22Rv1 (cell line): Measurements from ENCODE around the gene CTNND2.
"Not testable (repeated sequence)": the region's sequence is repeated elsewhere in the genome, so short reads cannot be mapped to it uniquely, and the experiment has no call there.

Source experiments
- H3K27ac ChIP-seq: fragments of 450-650 bp; 2 replicates; pipeline ENCODE4 v1.5.1; 2017
- ZFX ChIP-seq: fragments of 450-650 bp; IDR thresholded peaks from 2 replicates; pipeline ENCODE4 v1.6.1; 2017; ENCODE audit warnings: antibody characterized with exemption, borderline replicate concordance
- TF ChIP-seq, protein P1 (sequence below): fragments of 450-650 bp; IDR thresholded peaks from 2 replicates; pipeline ENCODE4 v1.5.1; 2017; ENCODE audit warnings: mild to moderate bottlenecking

CTNND2 gene

DNA sequence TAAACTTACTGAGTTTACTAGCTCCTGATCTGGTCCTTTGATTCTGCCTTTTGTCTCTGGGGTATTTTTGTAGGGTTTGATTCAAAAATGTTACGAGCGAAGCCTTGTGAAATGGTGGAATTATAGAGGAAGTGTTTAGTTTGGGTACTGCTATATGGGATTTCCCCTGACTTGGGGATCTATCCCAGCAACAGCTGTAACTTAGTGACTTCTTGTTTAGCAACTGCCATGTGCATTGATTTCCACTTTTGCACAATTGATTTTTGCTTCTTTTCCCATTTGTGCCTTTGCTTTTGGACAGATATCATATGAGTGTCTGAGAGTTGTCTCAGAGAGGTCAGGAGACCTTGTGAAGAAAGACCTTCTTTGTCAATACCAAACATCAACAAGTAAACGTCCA lies 894.7 kb downstream of the CTNND2 start:
- no peak for TF ChIP-seq ZFX
- TF ChIP-seq, protein P1, sequence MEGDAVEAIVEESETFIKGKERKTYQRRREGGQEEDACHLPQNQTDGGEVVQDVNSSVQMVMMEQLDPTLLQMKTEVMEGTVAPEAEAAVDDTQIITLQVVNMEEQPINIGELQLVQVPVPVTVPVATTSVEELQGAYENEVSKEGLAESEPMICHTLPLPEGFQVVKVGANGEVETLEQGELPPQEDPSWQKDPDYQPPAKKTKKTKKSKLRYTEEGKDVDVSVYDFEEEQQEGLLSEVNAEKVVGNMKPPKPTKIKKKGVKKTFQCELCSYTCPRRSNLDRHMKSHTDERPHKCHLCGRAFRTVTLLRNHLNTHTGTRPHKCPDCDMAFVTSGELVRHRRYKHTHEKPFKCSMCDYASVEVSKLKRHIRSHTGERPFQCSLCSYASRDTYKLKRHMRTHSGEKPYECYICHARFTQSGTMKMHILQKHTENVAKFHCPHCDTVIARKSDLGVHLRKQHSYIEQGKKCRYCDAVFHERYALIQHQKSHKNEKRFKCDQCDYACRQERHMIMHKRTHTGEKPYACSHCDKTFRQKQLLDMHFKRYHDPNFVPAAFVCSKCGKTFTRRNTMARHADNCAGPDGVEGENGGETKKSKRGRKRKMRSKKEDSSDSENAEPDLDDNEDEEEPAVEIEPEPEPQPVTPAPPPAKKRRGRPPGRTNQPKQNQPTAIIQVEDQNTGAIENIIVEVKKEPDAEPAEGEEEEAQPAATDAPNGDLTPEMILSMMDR = no peak

DNA sequence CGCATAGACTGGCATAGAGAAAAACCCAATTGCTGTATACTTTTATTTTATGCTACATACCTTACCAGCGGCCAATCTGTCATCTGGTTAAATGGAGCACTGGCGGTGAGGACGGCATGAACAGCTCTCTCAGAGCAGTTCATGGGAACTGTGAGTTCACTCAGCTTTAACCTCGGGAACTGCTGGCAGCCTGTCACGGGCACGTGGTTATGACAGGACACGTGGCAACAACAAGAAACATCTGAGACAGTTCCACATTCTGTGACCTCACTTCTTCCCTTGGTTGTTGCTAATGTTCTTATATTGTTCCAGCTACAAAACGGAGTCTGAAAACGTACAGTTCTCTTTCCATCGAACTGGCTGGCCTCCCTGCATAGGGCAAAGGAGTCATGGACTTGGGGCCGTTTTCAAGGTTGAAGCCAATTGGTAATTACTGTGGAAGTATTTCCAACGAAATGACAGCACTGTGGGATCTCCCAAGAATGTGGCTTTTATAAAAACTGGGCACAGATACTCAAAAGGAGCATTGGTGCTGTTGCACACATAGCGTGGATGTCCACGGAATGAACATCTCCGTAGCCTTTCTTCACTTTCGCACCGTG lies 896.9 kb downstream of the CTNND2 start:
- TF ChIP-seq, protein P1 = no peak
- no peak for TF ChIP-seq ZFX
- no peak overlapping the region for H3K27ac ChIP-seq

More for the DNA sequence above, 894.7 kb downstream of the CTNND2 start:
- no peak overlapping the region for H3K27ac ChIP-seq

DNA sequence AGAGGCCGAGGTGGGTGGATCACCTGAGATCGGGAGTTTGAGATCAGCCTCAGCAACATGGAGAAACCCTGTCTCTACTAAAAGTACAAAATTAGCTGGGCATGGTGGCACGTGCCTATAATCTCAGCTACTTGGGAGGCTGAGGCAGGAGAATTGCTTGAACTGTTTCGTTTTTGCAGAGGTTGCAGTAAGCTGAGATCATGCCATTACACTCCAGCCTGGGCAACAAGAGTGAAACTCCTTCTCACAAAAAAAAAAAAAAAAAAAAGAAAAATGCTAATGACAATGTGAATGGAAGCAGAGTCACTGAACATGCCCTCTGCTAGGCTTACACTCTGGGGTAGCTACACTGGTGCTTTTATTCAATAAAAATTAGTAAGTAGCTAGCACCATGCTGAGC lies 899.7 kb downstream of the CTNND2 start:
- H3K27ac ChIP-seq = not testable (repeated sequence)

DNA sequence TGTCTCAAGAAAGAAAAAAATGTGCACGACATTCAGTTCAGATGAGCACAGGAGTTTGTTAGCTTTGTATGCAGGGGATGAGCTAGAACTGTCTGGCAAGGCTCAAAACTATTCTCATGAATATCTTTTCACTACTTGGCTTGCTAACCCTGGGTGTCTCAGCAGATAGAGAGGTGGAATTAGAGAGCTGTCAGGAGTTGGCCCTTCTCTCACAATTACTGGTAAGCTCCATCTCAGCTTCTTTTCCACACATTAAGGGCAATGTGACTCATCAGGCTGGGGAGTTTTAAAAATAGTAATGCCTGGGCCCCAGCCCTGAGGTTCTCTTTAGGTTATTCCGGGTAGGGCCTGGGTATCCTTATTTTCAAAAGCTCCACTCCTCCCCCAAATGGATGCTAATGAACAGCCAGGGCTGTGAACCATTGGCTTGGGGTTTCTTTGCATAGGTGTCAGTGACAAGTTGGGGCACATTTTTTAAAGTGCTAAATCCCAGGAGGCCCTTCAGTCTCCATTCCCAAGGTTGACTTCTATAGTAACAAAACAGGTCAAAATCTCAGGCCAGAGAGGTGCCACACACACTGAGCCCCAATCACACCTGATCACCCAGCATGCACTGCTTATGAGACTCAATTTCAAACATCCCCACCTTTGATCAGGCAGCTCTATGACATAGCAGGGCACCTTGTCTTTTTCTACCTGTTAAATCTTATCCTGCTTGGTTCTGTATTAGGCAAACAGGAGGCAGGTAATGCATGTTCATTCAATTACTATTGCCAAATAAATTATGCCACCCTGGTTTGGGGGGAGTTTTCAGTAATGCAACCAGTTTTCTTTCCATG lies 903.5 kb downstream of the CTNND2 start:
- TF ChIP-seq, protein P1 = no peak
- no peak for TF ChIP-seq ZFX
- no peak overlapping the region for H3K27ac ChIP-seq

DNA sequence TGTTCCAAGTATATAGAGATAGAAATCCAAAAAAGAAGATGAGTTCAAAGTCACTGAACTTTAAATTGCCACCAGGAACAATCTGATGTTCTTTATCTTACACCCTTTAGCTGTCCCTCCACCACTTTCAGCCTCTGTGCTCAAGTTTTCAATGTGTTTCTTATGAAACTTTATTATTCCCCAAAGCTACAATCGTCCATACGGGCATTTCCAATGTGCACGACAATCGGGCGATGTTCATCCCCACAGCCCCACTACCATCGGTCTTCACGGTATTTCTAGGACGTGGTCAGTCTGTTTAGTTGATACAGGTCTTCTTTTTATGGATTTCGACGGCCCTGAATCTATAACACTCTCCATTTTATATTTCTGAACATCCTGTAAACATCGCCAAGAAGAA lies 904.5 kb downstream of the CTNND2 start:
- H3K27ac ChIP-seq = no peak overlapping the region
- TF ChIP-seq ZFX = no peak
- TF ChIP-seq, protein P1 = no peak

DNA sequence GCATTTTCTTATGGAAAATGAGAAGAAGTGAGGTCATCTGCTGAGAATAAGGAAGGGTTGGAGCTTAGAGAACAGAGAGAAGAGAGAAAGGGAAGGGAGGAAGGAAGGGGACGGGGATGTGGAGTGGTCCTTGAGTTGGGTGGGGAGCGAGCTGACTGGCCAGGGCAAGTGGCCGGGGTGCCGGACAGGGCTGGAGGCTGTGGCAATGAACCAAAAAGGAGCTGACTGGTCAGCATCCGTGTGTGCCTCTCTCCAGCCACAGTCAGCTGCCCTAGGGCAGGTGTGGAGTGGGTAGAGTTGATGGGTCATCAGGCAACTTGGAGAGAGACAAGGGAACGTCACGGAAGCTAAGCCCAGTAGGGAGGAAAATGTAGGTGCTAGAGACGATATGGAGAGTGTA lies 908.4 kb downstream of the CTNND2 start:
- TF ChIP-seq ZFX = no peak
- no peak overlapping the region for H3K27ac ChIP-seq

DNA sequence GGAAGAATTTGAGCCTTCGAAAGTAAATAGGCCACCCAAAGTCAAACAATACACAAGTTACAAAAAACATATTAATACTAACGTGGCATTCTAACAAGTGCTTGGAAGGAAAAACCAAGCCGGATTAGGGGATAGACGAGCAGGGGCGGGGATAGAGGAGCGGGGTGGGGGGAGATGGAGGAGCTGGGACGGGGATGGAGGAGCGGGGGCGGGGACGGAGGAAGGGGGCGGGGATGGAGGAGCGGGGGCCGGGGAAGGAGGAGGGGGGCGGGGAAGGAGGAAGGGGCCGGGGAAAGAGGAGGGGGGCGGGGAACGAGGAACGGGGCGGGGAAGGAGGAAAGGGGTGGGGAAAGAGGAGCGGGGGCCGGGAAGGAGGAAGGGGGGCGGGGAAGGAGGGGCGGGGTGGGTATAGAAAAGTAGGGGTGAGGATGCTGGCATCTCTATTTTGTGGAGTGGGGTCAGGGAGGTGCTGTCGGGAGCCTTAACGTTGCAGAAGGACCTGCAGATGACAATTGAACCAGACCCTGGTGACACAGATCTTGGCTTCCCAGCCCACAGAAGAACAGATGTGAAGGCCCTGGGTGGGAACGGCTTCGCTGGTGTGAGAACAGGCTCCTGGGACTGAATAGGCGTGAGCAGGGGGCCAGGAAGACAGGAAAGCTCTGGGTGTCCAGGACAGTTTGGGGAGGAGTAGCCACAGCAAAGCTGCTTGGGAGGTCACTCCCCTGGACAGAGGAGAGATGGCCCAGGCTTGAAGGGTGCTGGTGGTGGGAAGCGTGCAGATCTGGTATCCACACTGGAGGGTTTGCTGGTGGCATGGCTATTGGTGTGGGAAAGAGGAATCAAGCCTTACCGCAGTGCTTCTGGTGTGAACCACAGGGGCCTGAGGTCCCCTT lies 909.9 kb downstream of the CTNND2 start:
- no peak overlapping the region for H3K27ac ChIP-seq
- TF ChIP-seq, protein P1 = no peak
- no peak for TF ChIP-seq ZFX

DNA sequence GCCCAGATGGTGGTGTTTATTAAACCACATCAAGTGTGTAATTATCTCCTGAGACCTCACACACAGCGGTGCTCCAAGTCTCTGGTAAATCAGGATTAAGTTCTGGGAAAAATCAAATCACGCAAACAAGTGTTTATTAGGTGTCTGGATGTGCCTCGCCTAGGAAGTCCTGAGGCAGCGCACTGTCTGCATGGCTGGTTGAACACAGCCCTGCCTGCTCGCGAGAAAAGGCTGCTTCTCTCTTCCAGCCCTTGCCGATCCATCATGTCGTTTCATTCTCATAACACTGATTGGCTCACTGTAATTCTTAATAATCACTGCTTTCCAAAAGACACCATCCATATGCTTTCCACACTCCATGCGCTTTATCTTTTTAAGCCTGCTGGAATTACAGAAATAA lies 913.6 kb downstream of the CTNND2 start:
- TF ChIP-seq ZFX = no peak
- no peak overlapping the region for H3K27ac ChIP-seq
